Tibial nerve (tissue), 4 donors: Measurements from ENCODE around the gene LRRC26. TPM values are rescaled to one million over a fixed set of nuclear protein-coding genes. Genes with fewer than 3 reads are reported as not detected.

Source experiments
- DNase-seq, 2 donors: peaks; one replicate each; pipeline ENCODE4 v3.0.0-alpha.2; 2019; ENCODE audit warnings: low spot score in 2 of 2
- H3K27ac ChIP-seq, 4 donors: fragments of 200-600 bp; sonication (generic) in 3 of 4; one replicate each; pipeline ENCODE4 v1.5.1; 2017 to 2019; ENCODE audit warnings: mild to moderate bottlenecking in 1 of 4
- H3K27me3 ChIP-seq, 2 donors: fragments of 200-600 bp; sonication (generic) in 1 of 2; one replicate each; pipeline versions ENCODE4 v1.5.1 to v1.6.0; 2017 to 2019
- H3K36me3 ChIP-seq, 3 donors: fragments of 200-600 bp; sonication (generic); one replicate each; pipeline ENCODE4 v1.5.1; 2018 to 2019
- H3K4me1 ChIP-seq, 4 donors: fragments of 200-600 bp; sonication (generic) in 3 of 4; one replicate each; pipeline ENCODE4 v1.5.1; 2017 to 2019
- H3K4me3 ChIP-seq, 4 donors: fragments of 200-600 bp; sonication (generic) in 3 of 4; one replicate each; pipeline ENCODE4 v1.5.1; 2017 to 2019; ENCODE audit warnings: mild to moderate bottlenecking in 1 of 4, moderate library complexity in 1 of 4
- H3K9me3 ChIP-seq, 4 donors: fragments of 200-600 bp; sonication (generic) in 3 of 4; one replicate each; pipeline ENCODE4 v1.5.1; 2017 to 2019
- EP300 ChIP-seq, 2 donors: sonication (generic); formaldehyde crosslinking; IDR thresholded peaks; one replicate each; pipeline ENCODE4 v1.6.1; 2017; ENCODE audit warnings: antibody characterized with exemption in 2 of 2, mild to moderate bottlenecking in 1 of 2
- POLR2A ChIP-seq, 2 donors: fragments of 450-650 bp; IDR thresholded peaks; one replicate each; pipeline ENCODE4 v1.6.1; 2017; ENCODE audit warnings: antibody characterized with exemption in 2 of 2, mild to moderate bottlenecking in 2 of 2, moderate library complexity in 2 of 2
- WGBS, 2 donors: methylation state at CpG; one replicate each; pipeline ENCODE4 v1.1.5; 2018; 5-methylcytosine and 5-hydroxymethylcytosine counted together
- total RNA-seq, 4 donors: library from RNA; depleted of rRNA; stranded (reverse); fragments of >200 nt; gene quantifications; one replicate each; pipeline ENCODE4 v1.1.0, GENCODE V29; 2016
- TF ChIP-seq, protein P1 (sequence below), 5 experiments: fragments of 200-600 bp in 3 of 5; fragments of 450-650 bp in 2 of 5; sonication (generic) in 3 of 5; IDR thresholded peaks; one replicate each; pipeline ENCODE4 v1.5.1; 2016 to 2019; ENCODE audit warnings: antibody characterized with exemption in 5 of 5, mild to moderate bottlenecking in 3 of 5, moderate library complexity in 2 of 5

The LRRC26 gene
- total RNA-seq, 4 donors from 2014 or later, result not detected

DNA sequence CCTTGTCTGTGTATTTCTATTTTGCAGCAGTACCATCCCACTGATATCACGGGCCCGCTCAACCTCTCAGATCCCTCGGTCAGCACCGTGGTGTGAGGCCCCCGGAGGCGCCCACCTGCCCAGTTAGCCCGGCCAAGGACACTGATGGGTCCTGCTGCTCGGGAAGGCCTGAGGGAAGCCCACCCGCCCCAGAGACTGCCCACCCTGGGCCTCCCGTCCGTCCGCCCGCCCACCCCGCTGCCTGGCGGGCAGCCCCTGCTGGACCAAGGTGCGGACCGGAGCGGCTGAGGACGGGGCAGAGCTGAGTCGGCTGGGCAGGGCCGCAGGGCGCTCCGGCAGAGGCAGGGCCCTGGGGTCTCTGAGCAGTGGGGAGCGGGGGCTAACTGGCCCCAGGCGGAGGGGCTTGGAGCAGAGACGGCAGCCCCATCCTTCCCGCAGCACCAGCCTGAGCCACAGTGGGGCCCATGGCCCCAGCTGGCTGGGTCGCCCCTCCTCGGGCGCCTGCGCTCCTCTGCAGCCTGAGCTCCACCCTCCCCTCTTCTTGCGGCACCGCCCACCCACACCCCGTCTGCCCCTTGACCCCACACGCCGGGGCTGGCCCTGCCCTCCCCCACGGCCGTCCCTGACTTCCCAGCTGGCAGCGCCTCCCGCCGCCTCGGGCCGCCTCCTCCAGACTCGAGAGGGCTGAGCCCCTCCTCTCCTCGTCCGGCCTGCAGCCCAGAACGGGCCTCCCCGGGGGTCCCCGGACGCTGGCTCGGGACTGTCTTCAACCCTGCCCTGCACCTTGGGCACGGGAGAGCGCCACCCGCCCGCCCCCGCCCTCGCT lies 1.9 kb downstream of the LRRC26 start:
- H3K4me1 ChIP-seq, result peaks cover 0 to 42% (median 20%) of the 10 kb centered on the region in 4 donors
- TF ChIP-seq POLR2A (IDR thresholded peaks at IDR 0.05) (no peak), EP300 (IDR thresholded peaks at IDR 0.05) (no peak)
- TF ChIP-seq, protein P1, sequence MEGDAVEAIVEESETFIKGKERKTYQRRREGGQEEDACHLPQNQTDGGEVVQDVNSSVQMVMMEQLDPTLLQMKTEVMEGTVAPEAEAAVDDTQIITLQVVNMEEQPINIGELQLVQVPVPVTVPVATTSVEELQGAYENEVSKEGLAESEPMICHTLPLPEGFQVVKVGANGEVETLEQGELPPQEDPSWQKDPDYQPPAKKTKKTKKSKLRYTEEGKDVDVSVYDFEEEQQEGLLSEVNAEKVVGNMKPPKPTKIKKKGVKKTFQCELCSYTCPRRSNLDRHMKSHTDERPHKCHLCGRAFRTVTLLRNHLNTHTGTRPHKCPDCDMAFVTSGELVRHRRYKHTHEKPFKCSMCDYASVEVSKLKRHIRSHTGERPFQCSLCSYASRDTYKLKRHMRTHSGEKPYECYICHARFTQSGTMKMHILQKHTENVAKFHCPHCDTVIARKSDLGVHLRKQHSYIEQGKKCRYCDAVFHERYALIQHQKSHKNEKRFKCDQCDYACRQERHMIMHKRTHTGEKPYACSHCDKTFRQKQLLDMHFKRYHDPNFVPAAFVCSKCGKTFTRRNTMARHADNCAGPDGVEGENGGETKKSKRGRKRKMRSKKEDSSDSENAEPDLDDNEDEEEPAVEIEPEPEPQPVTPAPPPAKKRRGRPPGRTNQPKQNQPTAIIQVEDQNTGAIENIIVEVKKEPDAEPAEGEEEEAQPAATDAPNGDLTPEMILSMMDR (IDR thresholded peaks at IDR 0.05), result no peak
- no peak overlapping the region for H3K27ac ChIP-seq
- no peaks in the 10 kb centered on the region for H3K36me3 ChIP-seq
- H3K4me3 ChIP-seq, result peak overlapping the region in 2 of 4 donors; percentile 22 to 41
- WGBS, 2 donors, result 1 to 3% methylated on average over 16 to 42 of the region's 57 CpGs
- peaks cover 9 to 77% of the 10 kb centered on the region in 2 donors for H3K27me3 ChIP-seq
- no peaks in the 10 kb centered on the region for H3K9me3 ChIP-seq
- DNase-seq, result no peak

DNA sequence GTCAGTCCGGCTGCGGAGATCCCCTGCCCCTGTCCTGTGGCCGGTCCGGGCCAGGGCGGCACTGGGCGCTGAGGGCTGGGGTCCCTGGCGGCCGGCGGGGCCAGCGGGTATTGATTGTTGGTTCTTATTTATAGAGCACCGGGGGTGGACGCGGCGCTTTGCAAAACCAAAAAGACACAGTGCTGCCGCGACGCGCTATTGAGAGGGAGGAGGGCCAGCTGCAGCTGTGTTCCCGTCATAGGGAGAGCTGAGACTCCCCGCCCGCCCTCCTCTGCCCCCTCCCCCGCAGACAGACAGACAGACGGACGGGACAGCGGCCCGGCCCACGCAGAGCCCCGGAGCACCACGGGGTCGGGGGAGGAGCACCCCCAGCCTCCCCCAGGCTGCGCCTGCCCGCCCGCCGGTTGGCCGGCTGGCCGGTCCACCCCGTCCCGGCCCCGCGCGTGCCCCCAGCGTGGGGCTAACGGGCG lies 2.5 kb downstream of the LRRC26 start:
- peaks cover 9 to 84% of the 10 kb centered on the region in 2 donors for H3K27me3 ChIP-seq
- TF ChIP-seq, protein P1 (IDR thresholded peaks at IDR 0.05), result no peak
- TF ChIP-seq EP300 (IDR thresholded peaks at IDR 0.05) (no peak), POLR2A (IDR thresholded peaks at IDR 0.05) (no peak)
- DNase-seq, result no peak
- no peak overlapping the region for H3K27ac ChIP-seq
- no peaks in the 10 kb centered on the region for H3K36me3 ChIP-seq
- H3K9me3 ChIP-seq, result no peaks in the 10 kb centered on the region
- 30 to 65% methylated on average over 4 to 18 of the region's 44 CpGs for WGBS, 2 donors
- H3K4me3 ChIP-seq, result no peak overlapping the region
- H3K4me1 ChIP-seq, result peaks cover 0 to 49% (median 24%) of the 10 kb centered on the region in 4 donors

DNA sequence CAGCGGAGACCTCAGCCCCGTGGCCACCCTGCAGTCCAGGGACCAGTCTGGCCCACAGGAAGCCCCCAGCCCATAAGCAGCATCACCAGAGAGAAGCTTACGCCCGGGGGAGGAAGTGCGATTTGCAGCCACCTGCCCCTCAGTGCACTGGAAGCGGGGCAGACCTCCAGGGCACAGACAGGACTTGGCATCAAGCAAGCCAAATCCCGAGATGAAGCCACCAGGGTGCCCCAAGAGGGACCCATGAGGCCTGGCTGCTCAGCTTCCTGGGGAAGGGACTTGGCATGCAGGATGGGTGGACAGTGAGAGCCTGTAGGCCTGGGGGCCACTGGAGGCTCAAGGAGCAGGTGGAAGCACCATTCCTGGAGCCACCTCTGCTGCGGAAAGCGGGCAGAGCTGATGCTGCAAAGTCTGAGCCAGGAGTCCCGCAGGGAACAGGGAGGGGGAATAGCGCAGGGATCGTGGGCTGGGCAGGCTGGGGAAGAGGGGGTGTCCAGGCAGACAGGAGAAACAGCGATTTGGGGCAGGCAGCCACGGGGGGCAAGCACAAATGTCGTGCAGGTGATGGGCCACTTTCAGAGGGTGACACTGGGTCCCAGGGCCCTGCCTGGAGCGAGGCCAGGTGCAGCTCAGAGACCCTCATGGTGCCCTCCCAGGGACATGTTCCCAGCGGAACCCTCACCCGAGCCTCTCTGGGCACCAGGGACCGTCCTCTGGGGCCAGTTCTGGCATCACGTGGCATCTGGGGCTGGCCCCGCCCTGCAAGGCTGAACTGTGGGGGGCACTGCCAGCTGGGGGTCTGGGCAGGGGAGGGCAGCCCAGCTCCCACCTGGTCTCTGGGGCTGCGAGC lies 3.2 kb downstream of the LRRC26 start:
- Histone ChIP-seq H3K4me3 (no peak overlapping the region), H3K9me3 (no peaks in the 10 kb centered on the region), H3K27ac (no peak overlapping the region), H3K36me3 (no peaks in the 10 kb centered on the region), H3K27me3 (peaks cover 10 to 91% of the 10 kb centered on the region in 2 donors), H3K4me1 (peaks cover 0 to 56% (median 25%) of the 10 kb centered on the region in 4 donors)
- no peak for TF ChIP-seq EP300 (IDR thresholded peaks at IDR 0.05)
- TF ChIP-seq, protein P1 (IDR thresholded peaks at IDR 0.05), result no peak
- TF ChIP-seq POLR2A (IDR thresholded peaks at IDR 0.05), result no peak
- 69 to 75% methylated on average over 17 to 21 of the region's 22 CpGs for WGBS, 2 donors
- DNase-seq, result no peak

DNA sequence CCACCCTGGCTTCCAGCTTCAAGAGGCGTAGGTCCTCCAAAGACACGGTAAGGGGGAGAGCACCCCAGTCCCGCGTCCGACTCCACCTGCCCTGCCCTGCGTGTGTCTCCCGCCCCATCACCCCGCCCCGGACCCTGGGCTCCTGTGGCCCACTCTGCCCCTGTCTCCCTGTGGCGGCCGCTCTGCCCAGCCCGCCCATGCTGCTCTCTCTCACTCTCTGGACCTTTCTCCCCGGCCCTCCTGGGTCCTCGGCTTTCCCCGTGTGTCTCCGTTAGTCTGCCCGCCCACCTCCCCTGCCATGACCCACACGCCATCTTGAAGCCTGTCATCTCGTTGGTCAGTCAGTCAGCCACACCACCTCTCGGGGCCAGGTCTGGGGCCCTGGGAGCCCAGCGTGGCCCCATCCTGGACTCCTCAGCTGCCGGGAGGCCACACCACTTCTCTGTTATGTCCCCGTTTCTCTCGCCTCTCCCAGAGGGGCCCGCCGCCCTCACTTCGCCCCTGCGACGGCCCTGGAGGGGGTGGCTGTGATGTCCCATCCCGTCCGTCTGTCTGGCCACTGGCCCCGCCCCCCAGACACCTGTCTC lies 4.5 kb downstream of the LRRC26 start:
- no peak for TF ChIP-seq EP300 (IDR thresholded peaks at IDR 0.05)
- TF ChIP-seq, protein P1 (IDR thresholded peaks at IDR 0.05), result no peak
- no peak for TF ChIP-seq POLR2A (IDR thresholded peaks at IDR 0.05)
- peaks cover 10 to 91% of the 10 kb centered on the region in 2 donors for H3K27me3 ChIP-seq

More for the DNA sequence above, 4.5 kb downstream of the LRRC26 start:
- Histone ChIP-seq H3K9me3 (no peaks in the 10 kb centered on the region), H3K4me3 (no peak overlapping the region), H3K27ac (no peak overlapping the region), H3K36me3 (no peaks in the 10 kb centered on the region), H3K4me1 (peaks cover 0 to 63% (median 25%) of the 10 kb centered on the region in 4 donors)
- no peak for DNase-seq
- 81% methylated on average over 32 of the region's 32 CpGs for WGBS, 2 donors
